ENCODE data around the gene ELOF1.
A peak's percentile ranks its signal among the peaks of the same experiment; 100 is the strongest.
"Not testable (repeated sequence)": the region's sequence is repeated elsewhere in the genome, so short reads cannot be mapped to it uniquely, and the experiment has no call there.

ELOF1 gene

DNA sequence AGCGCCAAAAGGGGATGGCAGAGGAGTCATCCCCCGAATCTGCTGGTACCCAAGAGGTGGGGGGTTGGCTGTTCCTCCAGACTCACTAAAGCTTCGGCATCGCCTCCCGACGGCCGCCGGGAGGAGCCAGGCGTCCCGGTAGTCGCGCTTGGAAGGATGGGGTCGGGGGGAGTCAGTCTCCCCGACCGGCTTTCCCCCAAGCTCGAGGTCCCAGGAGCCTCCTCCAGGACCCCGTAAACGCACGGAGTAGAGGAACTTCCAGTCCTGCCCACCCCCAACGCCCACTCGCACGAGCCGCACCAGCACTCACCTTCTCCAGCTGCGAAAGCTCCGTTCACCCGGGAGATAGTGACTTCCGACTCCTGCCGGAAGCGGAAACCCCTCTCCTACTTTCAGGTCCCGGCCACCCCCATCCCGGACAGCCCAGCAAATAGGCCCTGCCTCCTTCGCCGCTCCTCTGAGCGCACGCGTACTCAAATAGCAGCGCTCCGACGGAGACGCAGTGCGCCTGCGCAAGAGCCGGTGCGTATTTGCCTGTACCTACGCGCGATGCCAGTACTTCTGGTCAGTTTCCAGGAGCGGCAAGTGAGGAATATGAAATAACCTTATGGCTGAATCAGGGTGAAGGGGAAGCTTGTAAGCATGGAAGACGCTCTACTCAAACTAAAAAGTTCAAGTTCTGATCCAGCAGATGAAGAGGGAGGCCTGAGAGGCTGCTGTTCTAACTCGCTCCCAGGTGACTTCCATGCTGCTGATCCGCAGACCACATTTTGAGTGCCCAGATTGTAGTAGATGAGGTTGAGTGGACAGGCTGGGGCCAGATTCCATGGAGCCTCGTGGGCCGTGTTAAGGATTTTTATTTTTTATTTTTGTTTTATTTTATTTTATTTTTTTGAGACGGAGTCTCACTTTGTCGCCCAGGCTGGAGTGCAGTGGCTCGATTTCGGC, at the start of gene ELOF1:
Gene ELOF1, minus strand, starts transcription at position 350 of the 948 bp plus-strand sequence. CDS start 4,883 bp downstream, outside the sequence.
- DNase-seq, result peak; percentile 79 to 98 (median 96)

DNA sequence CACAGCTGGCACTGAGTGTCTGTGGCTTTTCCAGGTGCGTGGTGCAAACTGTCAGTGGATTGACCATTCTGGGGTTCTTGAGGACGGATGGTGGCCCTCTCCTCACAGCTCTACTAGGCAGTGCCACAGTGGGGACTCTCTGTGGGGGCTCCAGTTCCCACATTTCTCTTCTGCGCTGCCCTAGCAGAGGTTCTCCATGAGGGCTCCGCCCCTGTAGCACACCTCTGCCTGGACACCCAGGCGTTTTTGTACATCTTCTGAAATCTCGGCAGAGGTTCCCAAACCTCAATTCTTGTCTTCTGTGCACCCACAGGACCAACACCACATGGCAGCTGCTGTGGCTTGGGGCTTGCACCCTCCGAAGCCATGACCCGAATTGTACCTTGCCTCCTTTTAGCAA, 47.5 kb upstream of the ELOF1 start:
- no peak for DNase-seq

DNA sequence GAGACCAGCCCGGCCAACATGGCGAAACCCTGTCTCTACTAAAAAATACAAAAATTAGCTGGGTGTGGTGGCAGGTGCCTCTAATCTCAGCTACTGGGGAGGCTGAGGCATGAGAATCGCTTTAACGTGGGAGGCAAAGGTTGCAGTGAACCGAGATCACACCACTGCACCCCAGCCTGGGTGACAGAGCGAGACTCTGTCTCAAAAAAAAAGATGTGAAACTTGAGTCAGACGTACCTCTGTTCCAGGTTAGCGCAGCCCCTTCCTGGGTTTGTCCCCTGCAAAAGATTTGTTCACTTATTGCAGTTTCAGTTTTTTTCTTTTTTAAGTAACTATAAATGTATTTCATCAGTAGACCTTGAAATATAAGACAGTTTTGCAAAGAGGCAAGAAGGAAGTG, 40.7 kb upstream of the ELOF1 start:
- not testable (repeated sequence) for DNase-seq

DNA sequence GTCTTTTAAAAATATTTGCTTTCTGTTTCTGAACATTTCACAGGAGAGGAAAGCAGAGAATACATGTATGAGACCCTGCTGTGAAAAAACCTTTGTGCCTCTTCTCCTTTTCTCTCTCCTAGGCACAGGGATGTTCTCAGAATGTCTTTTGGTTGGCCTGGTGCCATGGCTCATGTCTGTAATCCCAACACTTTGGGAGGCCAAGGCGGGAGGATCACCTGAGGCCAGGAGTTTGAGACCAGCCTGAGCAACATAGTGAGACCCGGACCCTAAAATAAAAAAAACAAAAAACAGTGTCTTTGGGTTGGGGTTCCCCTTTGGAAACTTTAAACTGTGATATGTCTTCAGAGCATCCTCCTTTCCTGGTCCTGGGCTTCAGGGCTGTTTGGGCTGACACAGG, 39.7 kb upstream of the ELOF1 start:
- DNase-seq, result no peak

DNA sequence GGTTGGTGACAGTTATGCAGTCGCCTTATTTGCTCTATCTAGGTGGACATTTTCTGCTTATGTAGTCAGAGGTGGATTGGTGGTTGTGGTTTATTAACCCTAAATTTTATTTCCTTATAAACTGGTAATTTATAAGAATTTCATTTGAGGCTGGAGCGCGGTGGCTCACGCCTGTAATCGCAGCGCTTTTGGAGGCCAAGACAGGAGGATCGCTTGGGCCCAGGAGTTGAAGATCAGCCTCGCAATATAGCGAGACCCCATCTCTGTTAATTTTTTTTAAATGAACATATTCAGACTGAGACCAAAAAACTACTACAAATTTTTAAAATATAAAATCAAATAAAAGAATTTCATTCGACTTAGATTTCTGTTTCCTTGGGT, 39.1 kb upstream of the ELOF1 start:
- no peak for DNase-seq

DNA sequence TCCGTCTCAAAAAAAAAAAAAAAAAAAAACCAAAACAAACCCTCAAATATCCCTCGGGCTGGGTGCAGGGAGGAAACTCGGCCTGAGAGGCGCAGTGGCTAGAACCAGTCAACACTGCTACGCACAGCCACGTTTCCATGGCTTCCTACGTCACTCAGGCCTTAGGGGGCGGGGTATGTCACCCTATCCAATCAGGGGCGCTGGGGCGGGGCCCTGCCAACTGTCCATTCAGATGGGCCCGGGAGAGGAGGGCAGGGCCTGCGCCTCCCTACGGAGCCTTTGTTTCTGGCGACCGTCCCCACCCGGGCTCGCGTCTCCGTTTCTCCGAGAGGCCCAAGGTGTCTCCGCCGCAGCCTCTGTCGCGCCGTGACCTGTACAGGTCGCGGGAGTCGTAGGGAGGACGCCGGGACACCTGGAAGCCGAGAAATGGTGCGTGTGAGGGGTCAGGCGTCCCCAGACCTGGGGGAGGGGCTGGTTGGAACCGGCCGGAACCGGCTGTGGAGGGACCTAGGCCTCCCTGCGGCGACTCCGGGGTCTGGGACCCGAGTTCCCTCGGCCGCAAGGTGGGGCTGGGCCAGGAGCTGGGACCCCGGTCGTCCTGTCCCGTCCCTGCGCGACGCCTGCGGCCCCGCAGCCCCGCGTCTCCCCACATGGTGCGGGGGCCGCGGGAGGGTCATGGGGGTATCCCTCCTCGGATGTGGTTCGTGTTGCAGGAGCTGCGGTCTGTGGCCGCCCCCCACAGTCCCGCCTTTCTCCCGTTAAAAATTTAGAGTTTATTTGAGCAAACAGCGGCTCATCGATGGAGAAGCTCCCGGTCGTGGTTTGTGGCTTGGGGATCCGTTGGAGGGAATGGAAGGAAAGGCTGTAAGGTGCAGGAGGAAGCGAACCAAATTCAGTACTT, 38.4 kb upstream of the ELOF1 start, which contains the start of gene ZNF627:
Gene ZNF627, plus strand, starts transcription at position 282 of the 901 bp plus-strand sequence. Its CDS starts 145 bp downstream, at position 427.
- peak; percentile 75 to 99 (median 95) for DNase-seq

DNA sequence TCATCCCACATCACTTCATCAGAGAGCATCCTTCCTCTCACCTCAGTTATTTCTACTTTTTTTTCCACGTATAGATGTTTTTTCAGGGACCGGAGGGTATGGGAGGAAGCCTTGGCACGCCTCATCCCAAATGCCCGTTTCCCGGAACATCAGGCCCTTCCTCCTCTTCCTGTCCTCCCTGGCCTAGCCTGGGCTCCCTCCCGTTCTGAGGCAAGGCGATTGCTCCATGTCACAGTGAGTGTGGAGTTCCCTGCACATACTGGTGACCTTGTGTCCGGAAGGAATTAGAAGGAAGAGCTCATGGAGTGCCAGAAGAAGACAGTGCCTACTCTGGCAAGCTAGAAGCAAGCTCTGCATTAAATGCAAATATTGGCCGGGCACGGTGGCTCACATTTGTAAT, 37.1 kb upstream of the ELOF1 start:
- DNase-seq, result no peak

DNA sequence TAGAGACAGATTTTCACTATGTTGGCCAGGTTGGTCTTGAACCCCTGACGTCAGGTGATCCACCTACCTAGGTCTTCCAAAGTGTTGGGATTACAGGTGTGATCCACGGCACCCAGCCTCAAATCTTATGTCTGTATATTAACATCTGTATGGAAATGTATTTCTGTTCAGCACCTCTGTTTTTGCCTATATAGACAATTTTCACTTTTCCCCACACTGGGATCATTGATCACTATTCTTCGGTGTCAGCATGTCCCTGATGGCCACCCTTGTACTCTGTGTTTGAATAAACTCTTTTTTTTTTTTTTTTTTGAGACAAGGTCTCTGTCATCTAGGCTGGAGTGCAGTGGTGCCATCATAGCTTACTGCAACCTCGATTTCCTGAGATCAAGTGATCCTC, 35.1 kb upstream of the ELOF1 start:
- no peak for DNase-seq

DNA sequence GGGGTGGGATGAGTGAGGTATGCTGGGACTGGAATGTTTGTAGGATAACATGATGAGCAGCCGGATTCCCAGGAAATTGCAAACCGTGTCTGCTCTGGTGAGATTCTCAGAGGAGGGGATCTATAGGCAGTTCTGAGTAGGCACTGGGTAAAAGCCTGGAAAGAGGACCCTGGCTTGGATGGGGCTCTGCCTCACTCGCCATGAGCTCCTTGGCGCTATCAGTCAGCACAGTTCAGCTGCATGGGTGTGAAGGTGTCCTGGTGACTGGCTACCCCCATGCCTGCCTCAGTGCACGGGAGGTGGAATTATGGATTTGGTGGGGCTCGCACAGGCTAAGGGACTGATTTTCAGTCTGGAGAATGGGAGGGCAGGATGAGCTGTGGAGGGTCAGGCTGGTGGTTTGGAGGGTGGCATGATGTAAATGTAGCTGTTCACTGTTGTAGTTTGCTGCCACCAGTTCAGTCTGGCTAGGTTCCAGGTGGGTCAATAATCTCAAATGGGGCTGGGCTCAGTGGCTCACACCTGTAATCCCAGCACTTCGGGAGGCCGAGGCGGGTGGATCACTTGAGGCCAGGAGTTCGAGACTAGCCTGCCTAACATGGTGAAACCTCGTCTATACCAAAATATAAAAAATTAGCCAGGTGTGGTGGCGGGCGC, 29.1 kb upstream of the ELOF1 start:
- DNase-seq, result no peak

DNA sequence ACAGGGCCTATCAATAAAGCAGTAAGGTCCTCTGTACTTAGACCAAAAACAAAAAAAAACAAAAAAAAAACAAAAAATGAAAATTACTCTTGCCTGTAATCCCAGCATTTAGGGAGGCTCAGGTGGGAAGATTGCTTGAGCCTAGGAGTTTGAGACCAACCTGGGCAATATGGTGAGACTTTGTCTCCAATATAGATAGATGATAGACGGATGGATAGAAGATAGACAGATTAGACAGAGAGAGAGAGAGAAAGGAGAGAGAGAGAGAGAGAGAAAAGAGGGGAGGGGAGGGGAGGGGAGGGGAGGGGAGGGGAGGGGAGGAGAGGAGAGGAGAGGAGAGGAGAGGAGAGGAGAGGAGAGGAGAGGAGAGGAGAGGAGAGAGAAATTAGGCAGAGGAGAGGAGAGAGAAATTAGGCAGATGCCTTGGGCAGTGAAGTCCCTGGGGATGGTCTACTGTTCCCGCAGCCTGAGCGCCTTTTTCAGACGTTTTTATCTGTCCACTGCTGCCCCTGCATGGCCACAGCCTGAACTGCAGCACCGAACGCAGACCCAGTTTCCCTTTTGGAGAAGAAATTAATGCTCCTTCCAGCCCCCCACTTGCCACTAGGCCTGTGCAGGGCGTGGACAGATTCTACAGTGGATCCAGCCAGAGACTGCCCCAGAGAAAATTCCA, 28.4 kb upstream of the ELOF1 start:
- peak in 47 of 51 donors; percentile 2 to 74 (median 41) for DNase-seq

DNA sequence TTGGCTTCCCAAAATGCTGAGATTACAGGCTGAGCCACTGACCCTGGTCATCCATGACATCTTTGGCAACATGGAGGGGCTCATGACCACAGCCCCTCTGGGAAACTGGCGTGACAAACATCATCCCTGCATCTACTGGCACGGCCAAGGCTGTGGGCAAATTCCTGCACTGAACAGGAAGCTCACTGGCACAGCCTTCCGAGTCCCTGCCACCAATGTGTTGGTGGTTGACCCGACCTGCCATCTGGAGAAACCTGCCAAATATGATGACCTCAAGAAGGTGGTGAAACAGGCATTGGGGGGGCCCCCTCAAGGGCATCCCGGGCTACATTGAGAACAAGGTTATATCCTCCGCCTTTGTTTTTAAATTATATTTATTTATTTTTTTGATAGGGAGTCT, 27.3 kb upstream of the ELOF1 start:
- DNase-seq, result no peak

DNA sequence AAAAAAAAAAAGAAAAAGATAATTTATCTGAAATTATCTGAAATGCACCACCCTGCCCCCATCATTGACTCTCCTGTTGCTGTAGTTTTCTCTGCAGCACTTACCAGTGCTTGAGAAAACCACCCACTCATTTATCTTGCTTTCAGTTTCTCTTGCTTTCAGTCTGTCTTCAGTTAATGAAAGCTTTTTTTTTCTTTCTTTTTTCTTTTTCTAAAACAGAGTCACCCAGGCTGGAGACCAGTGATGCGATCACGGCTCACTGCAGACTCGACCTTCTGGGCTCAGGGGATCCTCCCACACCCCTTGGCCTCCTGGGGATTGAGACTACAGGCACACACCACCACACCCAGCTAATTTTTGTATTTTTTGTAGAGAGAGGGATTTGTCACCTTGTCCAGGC, 22.7 kb upstream of the ELOF1 start:
- DNase-seq, result no peak

DNA sequence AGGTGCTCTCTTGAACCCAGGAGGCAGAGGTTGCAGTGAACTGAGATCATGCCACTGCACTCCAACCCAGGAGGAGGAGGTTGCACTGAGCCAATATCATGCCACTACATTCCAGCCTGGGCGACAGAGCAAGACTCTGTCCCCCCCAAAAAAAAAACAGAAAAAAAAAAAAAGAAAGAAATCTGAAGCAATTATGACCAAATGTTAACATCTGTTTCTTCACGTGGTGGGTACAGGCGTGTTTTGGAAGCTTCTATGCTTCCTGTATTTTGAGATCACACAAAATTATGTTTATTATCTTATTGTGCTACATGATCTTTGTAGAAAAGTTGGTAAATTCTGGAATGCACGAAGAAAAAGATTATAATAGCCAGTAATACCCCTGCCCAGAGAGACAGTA, 21.1 kb upstream of the ELOF1 start:
- DNase-seq, result no peak

DNA sequence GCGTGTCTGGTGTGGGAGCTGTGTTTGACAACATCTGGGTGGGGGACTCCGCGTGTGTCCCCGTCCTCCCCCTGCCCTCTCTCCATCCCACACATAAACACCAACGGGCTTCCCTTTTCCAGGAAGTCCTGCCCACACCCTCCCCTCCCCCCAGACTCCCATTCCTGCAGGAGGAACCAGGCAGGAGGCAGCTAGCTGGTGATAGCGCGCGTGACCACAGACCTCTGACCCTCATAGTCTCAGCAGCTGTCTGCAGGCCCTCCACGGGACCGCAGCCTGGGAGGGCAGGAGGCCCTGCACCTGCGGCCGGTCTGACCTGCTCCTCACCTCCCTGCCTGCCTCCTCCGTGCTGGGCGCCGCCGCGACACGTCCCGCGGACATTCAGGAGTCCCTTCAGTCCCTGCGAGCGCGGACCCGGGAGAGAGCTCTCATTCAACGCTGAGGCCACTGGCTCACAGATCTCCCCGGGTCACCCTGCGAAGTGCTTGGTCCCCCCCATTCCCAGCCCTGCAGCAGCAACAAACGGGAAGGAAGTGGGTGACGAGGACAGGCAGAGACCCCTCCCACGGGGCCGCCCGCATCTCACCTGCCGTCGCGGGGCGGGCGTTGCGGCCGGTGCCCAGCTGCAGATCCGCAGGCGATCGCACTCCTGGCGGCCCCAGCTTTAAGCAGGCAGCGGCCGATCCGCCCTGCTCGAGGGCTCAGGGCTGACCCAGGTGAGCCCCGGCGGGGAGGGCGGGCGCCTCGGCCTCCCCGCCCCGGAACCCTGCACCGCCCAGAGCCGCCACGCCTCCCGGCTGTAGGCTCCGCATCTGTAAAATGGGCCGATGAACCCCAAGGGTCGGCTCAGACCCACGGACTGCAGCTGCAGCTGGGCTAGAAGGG, 19.5 kb upstream of the ELOF1 start:
- DNase-seq, result peak in 3 of 51 donors; percentile 8 to 14 (median 9)

DNA sequence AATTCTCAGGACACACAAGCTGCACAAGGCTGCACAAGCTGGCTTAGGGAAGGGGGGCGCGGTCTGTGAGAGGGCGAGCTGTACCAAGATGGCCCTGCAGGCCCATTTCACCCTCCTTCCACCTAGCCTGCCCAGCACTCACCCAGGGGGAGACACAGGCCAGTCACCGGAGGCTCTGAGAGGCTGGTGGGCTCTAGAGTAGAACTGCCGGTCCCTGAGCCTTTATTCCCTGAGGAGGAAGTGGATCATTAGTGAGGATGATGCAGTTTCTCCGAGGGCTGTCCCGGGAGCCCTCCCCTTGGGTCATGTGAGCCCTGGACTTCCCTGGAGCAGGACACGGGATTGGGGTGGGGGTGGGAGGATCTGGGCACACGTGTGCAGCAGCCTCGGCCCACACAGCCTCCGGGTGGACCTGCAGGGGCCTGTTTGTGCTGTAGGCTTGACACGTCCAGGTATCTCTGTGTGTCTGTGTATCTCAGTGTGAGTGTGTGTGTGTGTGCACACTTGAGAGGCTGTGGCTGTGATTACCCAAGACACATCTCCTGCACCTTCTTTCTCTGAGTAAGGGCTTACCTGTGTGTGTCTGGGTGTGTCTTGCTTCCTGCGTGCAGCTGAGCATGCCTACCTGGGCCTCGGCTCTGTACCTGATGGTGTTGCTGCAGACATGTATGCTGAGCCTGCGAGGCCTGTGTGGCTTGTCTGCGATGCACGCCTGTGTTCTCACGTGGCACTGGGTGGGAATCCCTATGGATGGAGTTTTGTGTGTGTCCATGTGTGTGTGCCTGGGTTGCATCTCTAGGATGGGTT, 18.6 kb upstream of the ELOF1 start, which contains the start of gene ACP5:
Gene ACP5, minus strand, starts transcription at position 195 of the 807 bp plus-strand sequence. CDS start 328 bp downstream, outside the sequence.
- no peak for DNase-seq

DNA sequence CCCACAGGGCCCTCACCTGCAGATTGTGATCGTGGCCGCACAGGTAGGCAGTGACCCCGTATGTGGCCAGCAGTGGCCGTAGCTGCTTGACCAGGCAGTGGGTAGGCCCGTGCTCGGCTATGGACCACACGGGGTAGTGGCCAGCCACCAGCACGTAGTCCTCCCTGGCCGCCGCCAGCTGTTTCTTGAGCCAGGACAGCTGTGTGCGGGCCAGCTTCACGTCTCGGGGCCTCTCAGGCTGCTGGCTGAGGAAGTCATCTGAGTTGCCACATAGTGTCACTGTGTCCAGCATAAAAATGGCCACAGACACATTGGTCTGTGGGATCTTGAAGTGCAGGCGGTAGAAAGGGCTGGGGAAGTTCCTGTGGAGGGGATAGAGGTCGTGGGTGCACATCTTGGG, 17.2 kb upstream of the ELOF1 start:
- DNase-seq, result no peak

DNA sequence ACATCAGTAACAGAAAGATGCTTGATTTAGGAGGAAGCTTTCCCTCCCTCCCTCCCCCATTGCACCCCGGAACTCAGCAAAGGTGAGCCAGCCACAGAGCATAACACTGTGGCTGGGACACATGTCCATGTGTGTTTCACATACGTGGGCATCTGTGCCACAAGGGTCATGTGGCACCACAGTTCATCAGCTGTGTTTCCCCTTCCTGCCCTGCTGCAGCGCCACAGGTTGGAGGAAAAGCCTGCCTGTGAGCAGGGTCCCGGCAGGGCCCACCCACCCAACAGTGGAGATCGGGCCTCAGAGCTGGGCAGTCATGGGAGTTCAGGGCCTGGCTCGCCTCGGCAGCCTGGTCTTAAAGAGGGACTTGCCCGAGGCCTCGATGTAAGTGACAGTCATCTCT, 15.7 kb upstream of the ELOF1 start:
- DNase-seq, result no peak

DNA sequence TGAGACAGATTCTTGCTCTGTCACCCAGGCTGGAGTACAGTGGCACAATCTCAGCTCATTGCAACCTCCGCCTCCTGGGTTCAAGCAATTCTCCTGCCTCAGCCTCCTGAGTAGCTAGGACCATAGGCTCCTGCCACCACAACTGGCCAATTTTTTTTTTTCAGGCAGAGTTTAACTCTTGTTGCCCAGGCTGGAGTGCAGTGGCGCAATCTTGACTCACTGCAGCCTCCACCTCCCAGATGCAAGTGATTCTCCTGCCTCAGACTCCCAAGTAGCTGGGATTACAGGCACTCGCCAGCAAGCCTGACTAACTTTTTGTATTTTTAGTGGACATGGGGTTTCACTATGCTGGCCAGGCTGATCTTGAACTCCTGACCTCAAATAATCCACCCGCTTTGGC, 14.7 kb upstream of the ELOF1 start:
- DNase-seq, result not testable (repeated sequence)

DNA sequence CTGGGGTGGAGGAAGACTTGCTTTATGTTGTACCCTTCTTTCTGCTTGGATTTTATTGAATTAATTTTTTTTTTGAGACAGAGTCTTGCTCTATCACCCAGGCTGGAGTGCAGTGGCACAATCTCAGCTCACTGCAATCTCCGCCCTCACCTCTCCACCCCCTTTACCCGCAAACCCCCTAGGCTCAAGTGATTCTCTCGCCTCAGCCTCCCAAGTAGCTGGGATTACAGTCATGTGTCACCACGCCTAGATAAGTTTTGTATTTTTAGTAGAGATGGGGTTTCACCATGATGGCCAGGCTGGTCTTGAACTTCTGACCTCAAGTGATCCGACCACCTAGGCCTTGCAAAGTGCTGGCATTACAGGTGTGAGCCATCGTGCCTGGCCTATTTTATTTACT, 14.3 kb upstream of the ELOF1 start:
- DNase-seq, result not testable (repeated sequence)

All from hypothalamus (tissue), 51 donors.